Stimulated activated CD8-positive, alpha-beta memory T cell treated with anti-CD3 and anti-CD28 coated beads, Interleukin-4, amount 100 ng/mL, for 48 hours (primary cell): Measurements from ENCODE around the gene COL18A1.
"Not testable (repeated sequence)": the region's sequence is repeated elsewhere in the genome, so short reads cannot be mapped to it uniquely, and the experiment has no call there.

Experiments used
- DNase-seq: peaks from one replicate; pipeline ENCODE4 v3.0.0-alpha.2; 2020

Gene COL18A1

GRCh38 chr21:45429221-45430175 lies 24.5 kb downstream of the COL18A1 start:
- no peak for DNase-seq

- DNase-seq, result no peak
Measured at GRCh38 chr21:45430521-45431501, 25.8 kb downstream of the COL18A1 start.

GRCh38 chr21:45431781-45432572 lies 27.0 kb downstream of the COL18A1 start:
- DNase-seq, result no peak

- no peak for DNase-seq
Measured at GRCh38 chr21:45432575-45433255, 27.8 kb downstream of the COL18A1 start.

GRCh38 chr21:45433301-45433700 lies 28.3 kb downstream of the COL18A1 start:
- DNase-seq, result no peak

GRCh38 chr21:45433911-45434644 lies 29.1 kb downstream of the COL18A1 start:
- DNase-seq, result no peak

- DNase-seq, result no peak
Measured at GRCh38 chr21:45434645-45435217, 29.8 kb downstream of the COL18A1 start.

GRCh38 chr21:45435405-45435981 lies 30.5 kb downstream of the COL18A1 start:
- DNase-seq, result no peak

GRCh38 chr21:45436351-45437065 lies 31.5 kb downstream of the COL18A1 start:
- no peak for DNase-seq

GRCh38 chr21:45437844-45438243 lies 32.9 kb downstream of the COL18A1 start:
- not testable (repeated sequence) for DNase-seq

- DNase-seq, result no peak
Measured at GRCh38 chr21:45438391-45439145, 33.6 kb downstream of the COL18A1 start.

GRCh38 chr21:45439161-45439872 lies 34.4 kb downstream of the COL18A1 start:
- DNase-seq, result peak; percentile 92

GRCh38 chr21:45439901-45440461 lies 35.0 kb downstream of the COL18A1 start:
- DNase-seq, result no peak

- DNase-seq, result no peak
Measured at GRCh38 chr21:45440736-45441350, 35.9 kb downstream of the COL18A1 start.

GRCh38 chr21:45441431-45442255 lies 36.7 kb downstream of the COL18A1 start:
- DNase-seq, result no peak

GRCh38 chr21:45442276-45442675 lies 37.3 kb downstream of the COL18A1 start:
- no peak for DNase-seq
